ENCODE data around the gene NR2F6.

The NR2F6 gene

GRCh38 chr19:17237747-17238706 lies 7.7 kb downstream of the NR2F6 start:
- DNase-seq = no peak

- no peak for DNase-seq
These were observed 8.7 kb downstream of the NR2F6 start for GRCh38 chr19:17236811-17237543.

- DNase-seq = no peak
These were observed 9.5 kb downstream of the NR2F6 start for GRCh38 chr19:17235971-17236777.

- DNase-seq = no peak
These were observed 10.3 kb downstream of the NR2F6 start for GRCh38 chr19:17235300-17235970.

GRCh38 chr19:17234911-17235299 lies 10.8 kb downstream of the NR2F6 start:
- no peak for DNase-seq

GRCh38 chr19:17232258-17232657 lies 13.5 kb downstream of the NR2F6 start:
- DNase-seq = no peak

GRCh38 chr19:17229890-17230289 lies 15.8 kb downstream of the NR2F6 start:
- no peak for DNase-seq

GRCh38 chr19:17227798-17228367 lies 17.8 kb downstream of the NR2F6 start:
- DNase-seq = no peak

- DNase-seq = peak; percentile 90
These were observed 19.5 kb downstream of the NR2F6 start, which contains the start of gene OCEL1 for GRCh38 chr19:17226002-17226933. OCEL1 (plus strand) TSS chr19:17226226; CDS start chr19:17226248, 22 bp downstream.

GRCh38 chr19:17225053-17225452 lies 20.7 kb downstream of the NR2F6 start:
- DNase-seq = no peak

GRCh38 chr19:17220207-17220758 lies 25.4 kb downstream of the NR2F6 start:
- peak; percentile 32 for DNase-seq

GRCh38 chr19:17219286-17219685 lies 26.4 kb downstream of the NR2F6 start:
- no peak for DNase-seq

- no peak for DNase-seq
These were observed 29.6 kb downstream of the NR2F6 start for GRCh38 chr19:17216058-17216670.

GRCh38 chr19:17215127-17215971 lies 30.4 kb downstream of the NR2F6 start, which contains the start of gene USE1:
USE1 (plus strand) TSS chr19:17215357; CDS start chr19:17215406, 49 bp downstream.
- DNase-seq = peak; percentile 60

- no peak for DNase-seq
These were observed 31.1 kb downstream of the NR2F6 start for GRCh38 chr19:17214508-17215126.

- DNase-seq = no peak
These were observed 32.4 kb downstream of the NR2F6 start for GRCh38 chr19:17213334-17213733.

- no peak for DNase-seq
These were observed 33.9 kb downstream of the NR2F6 start for GRCh38 chr19:17211547-17212446.
